Measurements from ENCODE around the gene PRDM10.
"Not testable (repeated sequence)": the region's sequence is repeated elsewhere in the genome, so short reads cannot be mapped to it uniquely, and the experiment has no call there.

PRDM10 gene

DNA sequence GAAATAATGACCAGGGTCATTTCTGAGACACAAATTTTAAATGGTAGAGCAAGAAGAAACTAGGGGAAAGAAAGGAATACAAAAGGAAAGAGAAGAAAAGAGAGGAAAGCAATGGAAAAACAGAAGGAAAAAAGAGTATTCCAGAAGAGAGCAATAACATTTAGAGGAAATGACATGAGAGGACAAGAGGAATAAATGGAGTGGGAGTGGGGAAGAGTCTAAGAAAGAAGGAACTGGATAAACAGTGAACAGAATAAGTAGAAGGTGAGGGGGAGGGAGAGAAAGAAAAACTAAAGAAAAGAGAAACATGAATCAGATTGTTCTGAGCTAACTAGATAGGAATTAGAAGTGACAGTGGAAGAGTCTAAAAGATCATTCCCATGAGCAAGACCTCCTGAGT is 28.4 kb downstream of the PRDM10 start:
- H3K27me3 ChIP-seq (replicated peaks): no peaks in the 10 kb centered on the region
- TF ChIP-seq, protein P1, sequence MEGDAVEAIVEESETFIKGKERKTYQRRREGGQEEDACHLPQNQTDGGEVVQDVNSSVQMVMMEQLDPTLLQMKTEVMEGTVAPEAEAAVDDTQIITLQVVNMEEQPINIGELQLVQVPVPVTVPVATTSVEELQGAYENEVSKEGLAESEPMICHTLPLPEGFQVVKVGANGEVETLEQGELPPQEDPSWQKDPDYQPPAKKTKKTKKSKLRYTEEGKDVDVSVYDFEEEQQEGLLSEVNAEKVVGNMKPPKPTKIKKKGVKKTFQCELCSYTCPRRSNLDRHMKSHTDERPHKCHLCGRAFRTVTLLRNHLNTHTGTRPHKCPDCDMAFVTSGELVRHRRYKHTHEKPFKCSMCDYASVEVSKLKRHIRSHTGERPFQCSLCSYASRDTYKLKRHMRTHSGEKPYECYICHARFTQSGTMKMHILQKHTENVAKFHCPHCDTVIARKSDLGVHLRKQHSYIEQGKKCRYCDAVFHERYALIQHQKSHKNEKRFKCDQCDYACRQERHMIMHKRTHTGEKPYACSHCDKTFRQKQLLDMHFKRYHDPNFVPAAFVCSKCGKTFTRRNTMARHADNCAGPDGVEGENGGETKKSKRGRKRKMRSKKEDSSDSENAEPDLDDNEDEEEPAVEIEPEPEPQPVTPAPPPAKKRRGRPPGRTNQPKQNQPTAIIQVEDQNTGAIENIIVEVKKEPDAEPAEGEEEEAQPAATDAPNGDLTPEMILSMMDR (IDR thresholded peaks at IDR 0.05; ENCODE audit: low read depth, low read length, missing control alignments): no peak
- H3K4me3 ChIP-seq (ENCODE audit: low read depth, low read length): no peak overlapping the region
- no peak overlapping the region for H3K27ac ChIP-seq
- H3K36me3 ChIP-seq (replicated peaks): no peaks in the 10 kb centered on the region
- DNase-seq: no peak
- in situ Hi-C loops (cut with HindIII; ENCODE audit: low pct_ligation_motif_present, low sequenced_read_pairs): no loop called here

DNA sequence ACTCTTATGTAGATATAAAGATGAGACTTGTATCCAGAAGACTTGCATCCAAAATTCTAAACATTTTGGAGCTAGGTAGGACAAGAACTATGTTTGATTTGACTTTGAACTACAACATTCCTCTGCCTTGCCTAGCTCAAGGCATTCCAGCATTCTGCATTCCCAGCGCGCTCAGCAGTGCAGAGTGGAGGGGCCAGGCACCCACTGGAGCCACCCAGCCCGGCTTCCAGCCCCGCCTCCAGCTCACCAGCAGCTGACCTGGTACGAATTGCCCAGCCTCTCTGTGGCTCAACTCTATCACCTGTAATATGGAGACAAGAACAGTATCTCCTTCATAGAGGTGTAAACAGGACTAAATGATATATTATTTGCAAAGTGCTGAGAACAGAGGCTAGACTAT is 28.8 kb downstream of the PRDM10 start:
- Histone ChIP-seq H3K4me3 (ENCODE audit: low read depth, low read length) (no peak overlapping the region), H3K27me3 (replicated peaks) (no peaks in the 10 kb centered on the region), H3K36me3 (replicated peaks) (no peaks in the 10 kb centered on the region), H3K27ac (no peak overlapping the region)
- peak; percentile 14 for DNase-seq
- TF ChIP-seq, protein P1 (IDR thresholded peaks at IDR 0.05; ENCODE audit: low read depth, low read length, missing control alignments): no peak
- in situ Hi-C loops (cut with HindIII; ENCODE audit: low pct_ligation_motif_present, low sequenced_read_pairs): no loop called here

DNA sequence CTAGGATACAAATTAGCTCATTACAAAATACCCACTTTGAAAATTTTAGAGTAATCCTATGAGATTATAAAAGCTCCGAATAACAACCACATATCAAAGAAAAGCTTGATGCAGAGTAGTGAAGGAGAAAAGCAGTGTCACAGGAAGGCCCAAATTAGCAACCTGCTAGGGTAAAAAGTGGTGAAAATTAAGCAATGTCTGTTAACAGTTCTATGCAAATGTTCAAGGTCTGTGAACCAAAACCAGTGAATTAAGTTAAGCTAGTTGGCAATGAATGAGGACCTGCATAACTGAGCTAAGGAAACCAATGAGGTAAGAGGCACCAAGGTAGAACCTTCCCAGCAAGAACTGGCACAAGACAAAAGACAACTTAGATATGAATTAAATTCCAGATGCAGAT is 29.6 kb downstream of the PRDM10 start:
- no peaks in the 10 kb centered on the region for H3K36me3 ChIP-seq (replicated peaks)
- DNase-seq: no peak
- H3K27me3 ChIP-seq (replicated peaks): no peaks in the 10 kb centered on the region
- TF ChIP-seq, protein P1 (IDR thresholded peaks at IDR 0.05; ENCODE audit: low read depth, low read length, missing control alignments): no peak
- H3K27ac ChIP-seq: no peak overlapping the region
- in situ Hi-C loops (cut with HindIII; ENCODE audit: low pct_ligation_motif_present, low sequenced_read_pairs): no loop called here
- no peak overlapping the region for H3K4me3 ChIP-seq (ENCODE audit: low read depth, low read length)

DNA sequence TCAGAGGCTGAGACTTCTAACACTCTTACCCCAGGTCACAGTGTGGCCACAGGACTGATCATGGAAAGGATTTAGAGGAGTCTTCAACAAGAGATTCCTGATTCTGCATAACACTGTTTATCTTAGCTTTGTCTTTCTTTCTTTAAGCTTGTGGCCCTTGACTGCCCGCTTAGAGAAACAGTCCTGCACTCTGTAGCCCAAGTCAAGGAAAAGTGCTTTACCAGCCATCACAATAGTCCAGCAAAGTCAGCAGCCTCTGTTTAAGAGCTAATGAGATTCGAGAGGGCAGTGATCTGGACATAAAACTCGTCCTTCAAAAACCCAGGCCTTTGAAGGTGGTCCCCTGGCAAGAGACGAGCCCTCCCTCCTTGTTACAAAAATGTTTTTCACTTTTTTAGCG is 30.0 kb downstream of the PRDM10 start:
- H3K27me3 ChIP-seq (replicated peaks): no peaks in the 10 kb centered on the region
- H3K27ac ChIP-seq: no peak overlapping the region
- in situ Hi-C loops (cut with HindIII; ENCODE audit: low pct_ligation_motif_present, low sequenced_read_pairs): no loop called here
- H3K4me3 ChIP-seq (ENCODE audit: low read depth, low read length): no peak overlapping the region
- TF ChIP-seq, protein P1 (IDR thresholded peaks at IDR 0.05; ENCODE audit: low read depth, low read length, missing control alignments): no peak
- no peak for DNase-seq
- no peaks in the 10 kb centered on the region for H3K36me3 ChIP-seq (replicated peaks)

GRCh38 chr11:129971856-129972255 is 30.8 kb downstream of the PRDM10 start:
- in situ Hi-C loops (cut with HindIII; ENCODE audit: low pct_ligation_motif_present, low sequenced_read_pairs): not testable (repeated sequence)

GRCh38 chr11:129969920-129970319 is 32.7 kb downstream of the PRDM10 start:
- in situ Hi-C loops (cut with HindIII; ENCODE audit: low pct_ligation_motif_present, low sequenced_read_pairs): no loop called here
- H3K27ac ChIP-seq: no peak overlapping the region
- no peak overlapping the region for H3K4me3 ChIP-seq (ENCODE audit: low read depth, low read length)
- H3K36me3 ChIP-seq (replicated peaks): no peaks in the 10 kb centered on the region
- no peak for DNase-seq
- no peaks in the 10 kb centered on the region for H3K27me3 ChIP-seq (replicated peaks)
- TF ChIP-seq, protein P1 (IDR thresholded peaks at IDR 0.05; ENCODE audit: low read depth, low read length, missing control alignments): no peak

More at GRCh38 chr11:129971856-129972255, 30.8 kb downstream of the PRDM10 start:
- not testable (repeated sequence) for H3K27me3 ChIP-seq (replicated peaks); H3K27ac ChIP-seq; DNase-seq; H3K4me3 ChIP-seq (ENCODE audit: low read depth, low read length); H3K36me3 ChIP-seq (replicated peaks)

All from brain microvascular endothelial cell (primary cell).